Mesenchymal stem cell (in vitro differentiated cells and primary cell): ENCODE measurements around the gene STUB1.
A peak's percentile ranks its signal among the peaks of the same experiment; 100 is the strongest.

Source experiments
- DNase-seq: peaks from one replicate; pipeline ENCODE4 v3.0.0-alpha.2; 2013
- H2AFZ ChIP-seq: one replicate; pipeline ENCODE4 v1.6.1; 2013; ENCODE audit warnings: low read depth, mild to moderate bottlenecking, control low read depth, inconsistent platforms, low read length, moderate library complexity
- H2AK5ac ChIP-seq: 2 replicates; pipeline ENCODE4 v1.6.1; 2013; ENCODE audit warnings: low read length, moderate library complexity, mild to moderate bottlenecking, inconsistent platforms; ENCODE audit not compliant: severe bottlenecking
- H2BK120ac ChIP-seq: one replicate; pipeline ENCODE4 v1.6.1; 2013; ENCODE audit warnings: low read depth, mild to moderate bottlenecking, inconsistent platforms, low read length, moderate library complexity
- H2BK12ac ChIP-seq, 2 experiments: one replicate each; pipeline ENCODE4 v1.6.1; 2013; ENCODE audit warnings: inconsistent platforms in 2 of 2, low read length in 2 of 2, mild to moderate bottlenecking in 2 of 2, moderate library complexity in 2 of 2, control low read depth in 1 of 2
- H2BK15ac ChIP-seq: one replicate; pipeline ENCODE4 v1.6.1; 2013; ENCODE audit warnings: mild to moderate bottlenecking, low read depth, inconsistent platforms; ENCODE audit not compliant: poor library complexity, severe bottlenecking
- H2BK5ac ChIP-seq: 2 replicates; pipeline ENCODE4 v1.6.1; 2013; ENCODE audit warnings: low read depth, mild to moderate bottlenecking, low read length, control low read depth, inconsistent platforms; ENCODE audit not compliant: poor library complexity, severe bottlenecking
- H3K14ac ChIP-seq, 2 experiments: one replicate each; pipeline ENCODE4 v1.6.1; 2013; ENCODE audit warnings: inconsistent platforms in 2 of 2, low read length in 2 of 2, control low read depth in 1 of 2, mild to moderate bottlenecking in 1 of 2, moderate library complexity in 1 of 2
- H3K18ac ChIP-seq, 2 experiments: one replicate each; pipeline ENCODE4 v1.6.1; 2013; ENCODE audit warnings: inconsistent platforms in 2 of 2, low read length in 2 of 2, control low read depth in 1 of 2, low read depth in 1 of 2, mild to moderate bottlenecking in 1 of 2
- H3K23ac ChIP-seq, 2 experiments: one replicate each; pipeline ENCODE4 v1.6.1; 2013; ENCODE audit warnings: inconsistent platforms in 2 of 2, low read length in 2 of 2, mild to moderate bottlenecking in 2 of 2, moderate library complexity in 2 of 2, control low read depth in 1 of 2
- H3K27ac ChIP-seq: 2 replicates; pipeline ENCODE4 v1.5.1; 2013; ENCODE audit warnings: mild to moderate bottlenecking, moderate library complexity, low read length, control low read depth, inconsistent platforms; ENCODE audit not compliant: poor library complexity, severe bottlenecking
- H3K27me3 ChIP-seq, 2 experiments: 2 replicates each; pipeline versions ENCODE4 v1.6.1 to v1.7.0; 2013; ENCODE audit warnings: low read length in 2 of 2, mild to moderate bottlenecking in 2 of 2, moderate library complexity in 2 of 2, control low read depth in 1 of 2, inconsistent platforms in 1 of 2; ENCODE audit not compliant: control insufficient read depth in 1 of 2, insufficient read depth in 1 of 2
- H3K36me3 ChIP-seq, 2 experiments: 2 replicates each; pipeline versions ENCODE4 v1.6.1 to v1.7.0; 2013; ENCODE audit warnings: low read length in 2 of 2, control low read depth in 1 of 2, inconsistent platforms in 1 of 2, low read depth in 1 of 2, mild to moderate bottlenecking in 1 of 2; ENCODE audit not compliant: insufficient read depth in 2 of 2, control insufficient read depth in 1 of 2
- H3K4ac ChIP-seq, 2 experiments: one replicate each; pipeline ENCODE4 v1.6.1; 2013; ENCODE audit warnings: inconsistent platforms in 2 of 2, low read length in 2 of 2, mild to moderate bottlenecking in 2 of 2, moderate library complexity in 2 of 2, control low read depth in 1 of 2, low read depth in 1 of 2
- H3K4me1 ChIP-seq: 2 replicates; pipeline ENCODE4 v1.6.1; 2013; ENCODE audit warnings: low read depth, low read length, control low read depth; ENCODE audit not compliant: control insufficient read depth, insufficient read depth
- H3K4me2 ChIP-seq: 2 replicates; pipeline ENCODE4 v1.6.1; 2013; ENCODE audit warnings: low read length, mild to moderate bottlenecking, inconsistent platforms; ENCODE audit not compliant: poor library complexity, severe bottlenecking
- H3K4me3 ChIP-seq, 2 experiments: 2 replicates each; pipeline versions ENCODE4 v1.5.1 to v1.7.0; 2013; ENCODE audit warnings: low read length in 2 of 2, mild to moderate bottlenecking in 2 of 2, control low read depth in 1 of 2, low read depth in 1 of 2; ENCODE audit not compliant: insufficient read depth in 1 of 2
- H3K79me1 ChIP-seq: replicated peaks from 2 replicates; pipeline ENCODE4 v1.6.1; 2013; ENCODE audit warnings: mild to moderate bottlenecking, control low read depth, low read length, inconsistent platforms; ENCODE audit not compliant: poor library complexity, severe bottlenecking
- H3K9ac ChIP-seq: 2 replicates; pipeline ENCODE4 v1.7.0; 2013; ENCODE audit warnings: mild to moderate bottlenecking, low read length, moderate library complexity
- H3K9me3 ChIP-seq: 2 replicates; pipeline ENCODE4 v1.7.0; 2013; ENCODE audit warnings: mild to moderate bottlenecking, low read length; ENCODE audit not compliant: control insufficient read depth
- H4K8ac ChIP-seq: one replicate; pipeline ENCODE4 v1.6.1; 2013; ENCODE audit warnings: inconsistent platforms, mild to moderate bottlenecking, low read length, moderate library complexity
- H4K91ac ChIP-seq: one replicate; pipeline ENCODE4 v1.6.1; 2013; ENCODE audit warnings: mild to moderate bottlenecking, low read length, inconsistent platforms
- WGBS: methylation state at CpG from one replicate; pipeline ENCODE4 v1.1.7; 2013; ENCODE audit warnings: mixed read lengths; 5-methylcytosine and 5-hydroxymethylcytosine counted together

STUB1 gene

GRCh38 chr16:726188-726437 is 45.9 kb downstream of the STUB1 start:
- 38% methylated on average over 9 of the region's 9 CpGs for WGBS
- Histone ChIP-seq H3K4ac (peak overlapping the region in 1 of 2 experiments; percentile 70), H3K4me2 (no peak overlapping the region), H3K18ac (peak overlapping the region; percentile 61 to 81), H3K79me1 (peaks cover 5% of the 10 kb centered on the region), H3K27ac (no peak overlapping the region), H3K9ac (no peak overlapping the region), H4K8ac (peak overlapping the region; percentile 45), H3K14ac (no peak overlapping the region), H3K23ac (no peak overlapping the region), H3K27me3 (peaks cover 0 to 19% of the 10 kb centered on the region in 2 experiments), H2AK5ac (no peak overlapping the region), H3K9me3 (no peaks in the 10 kb centered on the region), H2BK5ac (no peak overlapping the region), H3K36me3 (peaks cover 0 to 46% of the 10 kb centered on the region in 2 experiments), H2BK12ac (peak overlapping the region in 1 of 2 experiments; percentile 90), H3K4me1 (peaks cover 49% of the 10 kb centered on the region), H2BK120ac (no peak overlapping the region), H3K4me3 (no peak overlapping the region), H2AFZ (no peak overlapping the region), H4K91ac (peak overlapping the region; percentile 64), H2BK15ac (peak overlapping the region; percentile 57)
- DNase-seq = peak; percentile 36

- Histone ChIP-seq H3K9ac (peak within 1 kb of the TSS; percentile 84), H4K8ac (peak within 1 kb of the TSS; percentile 47), H3K79me1 (peaks cover 2% of the 10 kb centered on the region), H3K4me3 (peak within 1 kb of the TSS; percentile 56 to 82), H2BK120ac (peak within 1 kb of the TSS; percentile 68), H3K27ac (no peak within 1 kb of the TSS), H2BK15ac (peak within 1 kb of the TSS; percentile 57), H3K36me3 (peaks cover 3 to 49% of the 10 kb centered on the region in 2 experiments), H3K4me2 (peak within 1 kb of the TSS; percentile 93), H2AFZ (peak within 1 kb of the TSS; percentile 51), H2BK12ac (peak within 1 kb of the TSS in 1 of 2 experiments; percentile 90), H3K23ac (peak within 1 kb of the TSS in 1 of 2 experiments; percentile 63), H3K9me3 (no peaks in the 10 kb centered on the region), H3K4ac (peak within 1 kb of the TSS; percentile 70 to 95), H3K4me1 (peaks cover 45% of the 10 kb centered on the region), H3K27me3 (peaks cover 0 to 19% of the 10 kb centered on the region in 2 experiments), H2BK5ac (no peak within 1 kb of the TSS), H3K14ac (peak within 1 kb of the TSS in 1 of 2 experiments; percentile 92), H4K91ac (peak within 1 kb of the TSS; percentile 67), H3K18ac (peak within 1 kb of the TSS; percentile 71 to 98), H2AK5ac (no peak within 1 kb of the TSS)
- 5% methylated on average over 50 of the region's 88 CpGs for WGBS
- DNase-seq = peak; percentile 59
Measured at GRCh38 chr16:726438-727290, 46.5 kb downstream of the STUB1 start, which contains the start of the genes CCDC78 and HAGHL. CCDC78 (minus strand) TSS chr16:726443; CDS start chr16:726367, 76 bp downstream. HAGHL (plus strand) TSS chr16:727106; CDS start chr16:727510, 404 bp downstream.

GRCh38 chr16:727291-727977 is 47.2 kb downstream of the STUB1 start:
- Histone ChIP-seq H3K9ac (peak overlapping the region; percentile 84), H3K4me2 (peak overlapping the region; percentile 93), H2AFZ (peak overlapping the region; percentile 51), H3K79me1 (no peaks in the 10 kb centered on the region), H3K18ac (peak overlapping the region; percentile 71 to 98), H2BK5ac (no peak overlapping the region), H2AK5ac (no peak overlapping the region), H3K27ac (no peak overlapping the region), H4K91ac (peak overlapping the region; percentile 67), H3K36me3 (peaks cover 6 to 49% of the 10 kb centered on the region in 2 experiments), H3K27me3 (peaks cover 0 to 19% of the 10 kb centered on the region in 2 experiments), H3K23ac (peak overlapping the region in 1 of 2 experiments; percentile 63), H3K4ac (peak overlapping the region; percentile 19 to 95), H3K4me3 (peak overlapping the region; percentile 56 to 82), H3K4me1 (peaks cover 38% of the 10 kb centered on the region), H2BK12ac (peak overlapping the region in 1 of 2 experiments; percentile 83), H2BK120ac (peak overlapping the region; percentile 44), H4K8ac (peak overlapping the region; percentile 47), H3K14ac (peak overlapping the region in 1 of 2 experiments; percentile 92), H3K9me3 (no peaks in the 10 kb centered on the region), H2BK15ac (peak overlapping the region; percentile 55)
- no peak for DNase-seq
- WGBS = 2% methylated on average over 53 of the region's 61 CpGs
